OCI-LY7 (cell line): Measurements from ENCODE around the gene PPHLN1. TPM values are rescaled to one million over a fixed set of nuclear protein-coding genes. Genes with fewer than 3 reads are reported as not detected.

ENCODE experiments used
- BruUV-seq: library from RNA; stranded (reverse); fragments of 400-500 nt; replicated peaks from 2 replicates; lab custom pipeline; 2021; lab: Mats Ljungman, UMichigan
- CTCF ChIA-PET: fragments of 300-600 bp; sonication (Branson Sonifier 250); formaldehyde crosslinking; loops from one replicate; lab custom pipeline; 2022; ENCODE audit warnings: antibody characterized with exemption; ENCODE audit not compliant: unreplicated experiment; lab: Charles Lee
- POLR2A ChIA-PET: fragments of 300-600 bp; sonication (Branson Sonifier 250); formaldehyde crosslinking; loops from one replicate; lab custom pipeline; 2022; ENCODE audit warnings: antibody characterized with exemption; lab: Charles Lee
- DNase-seq: peaks from one replicate; pipeline ENCODE4 v3.0.0-alpha.2; 2015; ENCODE audit warnings: low spot score
- H2AFZ ChIP-seq: fragments of 200-600 bp; sonication (generic), shearing (Covaris generic); 2 replicates; pipeline ENCODE4 v1.6.1; 2014; ENCODE audit warnings: mild to moderate bottlenecking, antibody characterized with exemption, low read length, moderate library complexity
- H3K27ac ChIP-seq: fragments of 200-600 bp; sonication (generic); 2 replicates; pipeline ENCODE4 v1.5.1; 2014; ENCODE audit warnings: mixed run types, low read depth, mild to moderate bottlenecking, moderate library complexity, low read length, inconsistent platforms; ENCODE audit not compliant: poor library complexity, severe bottlenecking
- H3K36me3 ChIP-seq: fragments of 200-600 bp; sonication (generic); 2 replicates; pipeline ENCODE4 v1.6.1; 2014; ENCODE audit warnings: mild to moderate bottlenecking, antibody characterized with exemption, low read length, moderate library complexity, mixed read lengths; ENCODE audit not compliant: insufficient read depth
- H3K4me1 ChIP-seq: fragments of 200-600 bp; sonication (generic); 2 replicates; pipeline ENCODE4 v1.5.1; 2014; ENCODE audit warnings: mild to moderate bottlenecking, low read length; ENCODE audit not compliant: insufficient read depth, poor library complexity, severe bottlenecking
- H3K4me2 ChIP-seq: fragments of 200-600 bp; sonication (generic); 2 replicates; pipeline ENCODE4 v1.6.1; 2014; ENCODE audit warnings: mild to moderate bottlenecking, low read length
- H3K4me3 ChIP-seq: fragments of 200-600 bp; sonication (generic); 2 replicates; pipeline ENCODE4 v1.5.1; 2014; ENCODE audit warnings: mild to moderate bottlenecking, low read depth, low read length; ENCODE audit not compliant: poor library complexity, severe bottlenecking
- H3K79me2 ChIP-seq: fragments of 200-600 bp; sonication (generic); 2 replicates; pipeline ENCODE4 v1.6.1; 2016; ENCODE audit warnings: low read depth, mild to moderate bottlenecking, low read length, moderate library complexity, mixed read lengths; ENCODE audit not compliant: insufficient read depth
- H3K9me2 ChIP-seq: fragments of 200-600 bp; sonication (generic); 2 replicates; pipeline ENCODE4 v1.6.1; 2016; ENCODE audit warnings: mild to moderate bottlenecking, low read length, mixed read lengths; ENCODE audit not compliant: insufficient read depth
- H3K9me3 ChIP-seq: fragments of 200-600 bp; sonication (generic); 2 replicates; pipeline ENCODE4 v1.6.1; 2014; ENCODE audit warnings: mild to moderate bottlenecking, mixed run types, low read length, mixed read lengths
- H4K20me1 ChIP-seq: fragments of 200-600 bp; sonication (generic); 2 replicates; pipeline ENCODE4 v1.6.1; 2014; ENCODE audit warnings: mild to moderate bottlenecking, antibody characterized with exemption, low read length, moderate library complexity, mixed read lengths; ENCODE audit not compliant: insufficient read depth
- CTCF ChIP-seq: fragments of 200-600 bp; sonication (generic); conservative IDR thresholded peaks from 2 replicates; pipeline ENCODE4 v1.5.1; 2014; ENCODE audit warnings: mild to moderate bottlenecking, antibody characterized with exemption, low read length, moderate library complexity, mixed read lengths
- EZH2phosphoT487 ChIP-seq: fragments of 200-600 bp; sonication (generic); IDR thresholded peaks from 2 replicates; pipeline ENCODE4 v1.6.1; 2018; ENCODE audit warnings: low read depth, borderline replicate concordance, mild to moderate bottlenecking, mixed run types, antibody characterized with exemption, low read length, moderate library complexity, mixed read lengths
- intact Hi-C: fragments of 100-400 bp; cut with micrococcal nuclease; formaldehyde crosslinking; loops from one replicate; pipeline ENCODE4 v1.10.0; 2022; ENCODE audit not compliant: unreplicated experiment
- total RNA-seq, 2 experiments: library from RNA; depleted of rRNA in 1 of 2; stranded (reverse); fragments of >200 nt in 1 of 2; shearing (Covaris generic) in 1 of 2; gene quantifications; 2 replicates each; pipeline ENCODE4 v1.2.3, GENCODE V29; 2014 to 2022

Gene PPHLN1
- total RNA-seq, 2 experiments from 2014 or later: 95.3 to 97.6 TPM

- Histone ChIP-seq H3K36me3 (no peaks in the 10 kb centered on the region), H4K20me1 (peaks cover 7% of the 10 kb centered on the region; the same call in 1 of the 2 replicates), H3K9me2 (no peaks in the 10 kb centered on the region), H2AFZ (no peak overlapping the region), H3K4me3 (no peak overlapping the region), H3K4me2 (no peak overlapping the region), H3K9me3 (no peaks in the 10 kb centered on the region), H3K4me1 (peaks cover 27% of the 10 kb centered on the region), H3K27ac (no peak overlapping the region), H3K79me2 (no peaks in the 10 kb centered on the region)
- TF ChIP-seq EZH2phosphoT487 (no peak), CTCF (no peak)
- DNase-seq: no peak
- no TSS peak for BruUV-seq
- CTCF ChIA-PET: no interaction called here
- POLR2A ChIA-PET: no interaction called here
- intact Hi-C loops: no loop called here
Observed at GRCh38 chr12:42473561-42473960, 147.6 kb downstream of the PPHLN1 start.

- Histone ChIP-seq H3K9me3 (no peaks in the 10 kb centered on the region), H3K79me2 (no peaks in the 10 kb centered on the region), H3K4me3 (no peak overlapping the region), H4K20me1 (peaks cover 7% of the 10 kb centered on the region; the same call in 1 of the 2 replicates), H3K36me3 (no peaks in the 10 kb centered on the region), H2AFZ (no peak overlapping the region), H3K27ac (no peak overlapping the region), H3K4me2 (no peak overlapping the region), H3K4me1 (peaks cover 19% of the 10 kb centered on the region), H3K9me2 (no peaks in the 10 kb centered on the region)
- ChIA-PET POLR2A (no interaction called here), CTCF (no interaction called here)
- TF ChIP-seq CTCF (no peak), EZH2phosphoT487 (no peak)
- no TSS peak for BruUV-seq
- DNase-seq: no peak
- intact Hi-C loops: no loop called here
Observed at GRCh38 chr12:42474391-42474790, 148.4 kb downstream of the PPHLN1 start.

- H3K79me2 ChIP-seq: no peaks in the 10 kb centered on the region
- DNase-seq: no peak
- no peak overlapping the region for H3K4me3 ChIP-seq
- no peaks in the 10 kb centered on the region for H3K36me3 ChIP-seq
- H3K9me3 ChIP-seq: no peaks in the 10 kb centered on the region
- no peaks in the 10 kb centered on the region for H3K9me2 ChIP-seq
- peaks cover 3% of the 10 kb centered on the region; the same call in 1 of the 2 replicates for H4K20me1 ChIP-seq
- no TSS peak for BruUV-seq
- ChIA-PET POLR2A (interaction anchor here (0.7 kb wide), 2 partner anchors 441 to 1255 kb away, joined by 3 read pairs; no protein-coding TSS in a partner anchor), CTCF (interaction anchor here (0.6 kb wide), 1 partner anchor 33 kb away, joined by 5 read pairs; no protein-coding TSS in a partner anchor)
- intact Hi-C loops: no loop called here
- H2AFZ ChIP-seq: no peak overlapping the region
- no peak overlapping the region for H3K27ac ChIP-seq
- no peak overlapping the region for H3K4me2 ChIP-seq
- TF ChIP-seq EZH2phosphoT487: no peak
- TF ChIP-seq CTCF: no peak
- H3K4me1 ChIP-seq: peaks cover 13% of the 10 kb centered on the region
Observed at GRCh38 chr12:42475106-42475505, 149.1 kb downstream of the PPHLN1 start.
